ENCODE measurements around the gene SPINK1.
"Not testable (repeated sequence)": the region's sequence is repeated elsewhere in the genome, so short reads cannot be mapped to it uniquely, and the experiment has no call there.

SPINK1 gene

GRCh38 chr5:147831465-147831864, at the start of gene SPINK1:
SPINK1 (minus strand) TSS chr5:147831671; CDS start chr5:147831577, 94 bp downstream.
- no peak for DNase-seq (ENCODE audit: low read depth)

GRCh38 chr5:147880487-147880886, 49.0 kb upstream of the SPINK1 start:
- no peak for DNase-seq (ENCODE audit: low read depth)

GRCh38 chr5:147879784-147880183, 48.3 kb upstream of the SPINK1 start:
- DNase-seq (ENCODE audit: low read depth), result no peak

- DNase-seq (ENCODE audit: low read depth), result no peak
Observed at GRCh38 chr5:147878066-147878759, 46.7 kb upstream of the SPINK1 start, which contains the start of gene SCGB3A2. SCGB3A2 (plus strand) TSS chr5:147878711; CDS start chr5:147878804, 93 bp downstream.

GRCh38 chr5:147876626-147877025, 45.2 kb upstream of the SPINK1 start:
- DNase-seq (ENCODE audit: low read depth), result no peak

- no peak for DNase-seq (ENCODE audit: low read depth)
Observed at GRCh38 chr5:147876141-147876540, 44.7 kb upstream of the SPINK1 start.

- DNase-seq (ENCODE audit: low read depth), result no peak
Observed at GRCh38 chr5:147874910-147875367, 43.5 kb upstream of the SPINK1 start.

GRCh38 chr5:147874118-147874875, 42.8 kb upstream of the SPINK1 start:
- DNase-seq (ENCODE audit: low read depth), result not testable (repeated sequence)

GRCh38 chr5:147872744-147873435, 41.4 kb upstream of the SPINK1 start:
- not testable (repeated sequence) for DNase-seq (ENCODE audit: low read depth)

- not testable (repeated sequence) for DNase-seq (ENCODE audit: low read depth)
Observed at GRCh38 chr5:147871980-147872549, 40.6 kb upstream of the SPINK1 start.

- not testable (repeated sequence) for DNase-seq (ENCODE audit: low read depth)
Observed at GRCh38 chr5:147869892-147870291, 38.4 kb upstream of the SPINK1 start.

- no peak for DNase-seq (ENCODE audit: low read depth)
Observed at GRCh38 chr5:147869112-147869511, 37.6 kb upstream of the SPINK1 start.

GRCh38 chr5:147863454-147864158, 32.1 kb upstream of the SPINK1 start:
- no peak for DNase-seq (ENCODE audit: low read depth)

GRCh38 chr5:147860641-147861025, 29.2 kb upstream of the SPINK1 start:
- no peak for DNase-seq (ENCODE audit: low read depth)

- no peak for DNase-seq (ENCODE audit: low read depth)
Observed at GRCh38 chr5:147859962-147860640, 28.6 kb upstream of the SPINK1 start.

- no peak for DNase-seq (ENCODE audit: low read depth)
Observed at GRCh38 chr5:147858565-147858964, 27.1 kb upstream of the SPINK1 start.

- no peak for DNase-seq (ENCODE audit: low read depth)
Observed at GRCh38 chr5:147857302-147858129, 26.0 kb upstream of the SPINK1 start.

GRCh38 chr5:147856801-147857200, 25.3 kb upstream of the SPINK1 start:
- no peak for DNase-seq (ENCODE audit: low read depth)

GRCh38 chr5:147855774-147856069, 24.3 kb upstream of the SPINK1 start:
- no peak for DNase-seq (ENCODE audit: low read depth)

Measured in stimulated activated CD8-positive, alpha-beta memory T cell treated with anti-CD3 and anti-CD28 coated beads, Interleukin-12 subunit alpha, Interleukin-12 subunit beta, amount 100 ng/mL, for 4 hours (primary cell).